Smooth muscle cell (in vitro differentiated cells): ENCODE measurements around the gene RGS10. TPM values are rescaled to one million over a fixed set of nuclear protein-coding genes. Genes with fewer than 3 reads are reported as not detected.

ENCODE experiments used
- DNase-seq: peaks from one replicate; lab custom pipeline; 2025; ENCODE audit not compliant: unreplicated experiment; lab: John Stamatoyannopoulos, UW
- H2AFZ ChIP-seq: fragments of 200-600 bp; sonication (generic); 2 replicates; pipeline ENCODE4 v1.6.0; 2016; ENCODE audit warnings: antibody characterized with exemption, low read depth, mild to moderate bottlenecking
- H3F3A ChIP-seq: fragments of 200-600 bp; sonication (generic); 2 replicates; pipeline ENCODE4 v1.6.0; 2017; ENCODE audit warnings: antibody characterized with exemption, low read depth
- H3K27ac ChIP-seq: fragments of 200-600 bp; sonication (generic); 2 replicates; pipeline ENCODE4 v1.5.1; 2016; ENCODE audit warnings: low read depth, mild to moderate bottlenecking
- H3K27me3 ChIP-seq: fragments of 200-600 bp; sonication (generic); 2 replicates; pipeline ENCODE4 v1.6.1; 2016; ENCODE audit warnings: low read depth, mild to moderate bottlenecking
- H3K36me3 ChIP-seq: fragments of 200-600 bp; sonication (generic); 2 replicates; pipeline ENCODE4 v1.5.1; 2016; ENCODE audit warnings: low read depth
- H3K4me1 ChIP-seq: fragments of 200-600 bp; sonication (generic); 2 replicates; pipeline ENCODE4 v1.5.1; 2016; ENCODE audit warnings: low read depth
- H3K4me2 ChIP-seq: fragments of 200-600 bp; sonication (generic); 2 replicates; pipeline ENCODE4 v1.6.0; 2016; ENCODE audit warnings: mild to moderate bottlenecking
- H3K4me3 ChIP-seq: fragments of 200-600 bp; sonication (generic); 2 replicates; pipeline ENCODE4 v1.5.1; 2016; ENCODE audit warnings: mild to moderate bottlenecking
- H3K79me2 ChIP-seq: fragments of 200-600 bp; sonication (generic); 2 replicates; pipeline ENCODE4 v1.6.0; 2016; ENCODE audit warnings: low read depth, mild to moderate bottlenecking
- H3K9ac ChIP-seq: fragments of 200-600 bp; sonication (generic); 2 replicates; pipeline ENCODE4 v1.6.0; 2016; ENCODE audit warnings: low read depth
- H3K9me3 ChIP-seq: fragments of 200-600 bp; sonication (generic); replicated peaks from 2 replicates; pipeline ENCODE4 v1.5.1; 2016; ENCODE audit warnings: low read depth
- H4K20me1 ChIP-seq: fragments of 200-600 bp; sonication (generic); 2 replicates; pipeline ENCODE4 v1.6.0; 2016; ENCODE audit warnings: low read depth
- CTCF ChIP-seq: fragments of 200-600 bp; sonication (generic); IDR thresholded peaks from 2 replicates; pipeline ENCODE4 v1.5.1; 2017; ENCODE audit warnings: borderline replicate concordance, mild to moderate bottlenecking, antibody characterized with exemption; ENCODE audit not compliant: insufficient read depth, poor library complexity, severe bottlenecking
- WGBS: methylation state at CpG from one replicate; pipeline ENCODE4 v1.1.7; 2016; ENCODE audit warnings: low lambda C conversion rate; 5-methylcytosine and 5-hydroxymethylcytosine counted together
- polyA plus RNA-seq: library from polyadenylated mRNA; unstranded; fragments of >200 nt; fragmentation: Nextera tagmentation; extraction: Ambion mirVana; gene quantifications from 2 replicates; pipeline ENCODE4 v1.2.1, GENCODE V29; 2016
- total RNA-seq: library from RNA; depleted of rRNA; stranded (reverse); fragments of >200 nt; gene quantifications from 2 replicates; pipeline ENCODE4 v1.2.3, GENCODE V29; 2014

Gene RGS10
- total and polyA plus RNA-seq, 2 experiments from 2014 or later: 40.2 to 72.5 TPM

DNA sequence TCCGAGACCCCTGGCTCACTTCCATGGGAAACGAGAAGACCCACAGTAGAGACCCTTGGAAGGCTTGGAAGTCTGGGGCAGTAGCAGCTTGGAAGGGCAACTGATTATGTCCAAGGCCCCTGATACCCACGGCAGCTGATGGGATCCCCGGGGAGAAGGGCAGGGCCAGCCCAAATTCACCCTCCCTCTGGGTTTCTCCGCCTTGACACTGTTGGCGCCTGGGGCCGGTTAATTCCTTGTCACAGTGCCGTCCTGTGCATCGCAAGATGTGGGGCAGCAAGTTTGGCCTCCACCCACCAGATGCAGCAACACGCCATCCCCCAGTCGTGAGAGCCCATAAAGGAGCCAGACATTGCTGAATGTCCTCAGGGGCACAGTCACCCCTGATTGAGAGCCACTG lies 89.2 kb downstream of the RGS10 start:
- WGBS: 94% methylated on average over 11 of the region's 11 CpGs
- no peak overlapping the region for H3K9ac ChIP-seq

DNA sequence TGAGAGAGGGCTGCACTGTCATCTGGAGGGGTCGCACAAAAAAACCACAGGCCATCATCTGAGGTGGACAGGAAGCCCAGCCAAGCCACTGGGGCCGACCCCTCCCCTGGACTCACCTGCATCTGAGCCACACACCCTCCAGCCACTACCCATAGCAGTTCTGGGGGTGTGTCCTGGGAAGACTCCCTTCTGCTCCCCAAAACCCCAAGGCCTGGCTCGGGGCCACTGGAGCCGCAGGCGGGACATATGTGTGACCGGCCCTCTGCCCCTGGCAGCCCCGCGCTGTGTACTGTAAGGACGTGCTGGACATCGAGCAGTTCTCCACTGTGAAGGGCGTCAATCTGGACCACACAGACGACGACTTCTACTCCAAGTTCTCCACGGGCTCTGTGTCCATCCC lies 90.1 kb downstream of the RGS10 start:
- Histone ChIP-seq H3K79me2 (no peaks in the 10 kb centered on the region), H2AFZ (no peak overlapping the region), H3K4me3 (no peak overlapping the region), H3K27ac (no peak overlapping the region), H3F3A (no peaks in the 10 kb centered on the region), H3K9me3 (no peaks in the 10 kb centered on the region), H3K4me2 (no peak overlapping the region), H4K20me1 (no peaks in the 10 kb centered on the region), H3K27me3 (no peaks in the 10 kb centered on the region), H3K9ac (no peak overlapping the region), H3K36me3 (no peaks in the 10 kb centered on the region), H3K4me1 (no peaks in the 10 kb centered on the region)
- WGBS: 97% methylated on average over 14 of the region's 14 CpGs
- TF ChIP-seq CTCF: no peak
- DNase-seq: no peak

More for the DNA sequence above, 89.2 kb downstream of the RGS10 start:
- H3K9me3 ChIP-seq: no peaks in the 10 kb centered on the region
- H2AFZ ChIP-seq: no peak overlapping the region
- H3K4me3 ChIP-seq: no peak overlapping the region
- H3K27ac ChIP-seq: no peak overlapping the region
- no peaks in the 10 kb centered on the region for H3K36me3 ChIP-seq
- H3K4me2 ChIP-seq: no peak overlapping the region
- H3K27me3 ChIP-seq: no peaks in the 10 kb centered on the region
- no peak for TF ChIP-seq CTCF
- no peaks in the 10 kb centered on the region for H3F3A ChIP-seq
- no peak for DNase-seq
- no peaks in the 10 kb centered on the region for H3K79me2 ChIP-seq
- H3K4me1 ChIP-seq: no peaks in the 10 kb centered on the region
- H4K20me1 ChIP-seq: no peaks in the 10 kb centered on the region

DNA sequence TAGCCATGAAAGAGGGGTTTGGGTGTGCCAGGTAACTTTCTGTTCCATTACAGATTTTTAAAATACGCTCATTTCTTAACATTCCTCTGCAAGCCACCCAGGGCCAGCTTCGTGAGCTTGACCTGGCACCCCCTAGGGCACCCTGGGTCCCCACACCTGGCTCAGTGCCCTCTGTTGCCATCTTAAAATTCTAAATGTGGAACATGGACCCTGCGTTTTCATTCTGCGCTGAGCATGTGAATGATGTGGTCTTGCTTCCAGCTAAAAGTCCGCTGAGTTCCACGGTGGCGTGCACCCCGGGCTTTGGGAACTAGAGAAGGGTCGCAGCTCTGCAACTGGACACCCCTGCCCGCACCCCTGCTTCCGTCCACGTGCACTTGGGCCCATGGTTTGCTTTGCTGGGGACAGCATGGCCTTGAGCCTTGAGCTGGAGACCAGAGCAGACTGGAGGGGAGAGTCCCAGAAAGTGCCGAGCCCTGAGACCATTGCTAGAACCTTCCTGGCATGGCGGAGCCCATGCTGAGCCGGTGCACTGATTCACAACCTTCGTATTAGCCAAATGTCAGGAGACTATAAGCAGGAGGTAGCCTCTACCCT lies 91.1 kb downstream of the RGS10 start:
- Histone ChIP-seq H3K27ac (no peak overlapping the region), H4K20me1 (no peaks in the 10 kb centered on the region), H3K9me3 (no peaks in the 10 kb centered on the region), H3K4me1 (no peaks in the 10 kb centered on the region), H3K9ac (no peak overlapping the region), H3K4me3 (no peak overlapping the region), H2AFZ (no peak overlapping the region), H3K27me3 (no peaks in the 10 kb centered on the region), H3K4me2 (no peak overlapping the region), H3K79me2 (no peaks in the 10 kb centered on the region), H3F3A (no peaks in the 10 kb centered on the region), H3K36me3 (no peaks in the 10 kb centered on the region)
- 94% methylated on average over 16 of the region's 16 CpGs for WGBS
- TF ChIP-seq CTCF: no peak
- no peak for DNase-seq
